OCI-LY7 (cell line): Measurements from ENCODE around the gene GGA3. TPM values are rescaled to one million over a fixed set of nuclear protein-coding genes. Genes with fewer than 3 reads are reported as not detected.
A peak's percentile ranks its signal among the peaks of the same experiment; 100 is the strongest.

ENCODE experiments used
- BruUV-seq: library from RNA; stranded (reverse); fragments of 400-500 nt; replicated peaks from 2 replicates; lab custom pipeline; 2021; lab: Mats Ljungman, UMichigan
- CTCF ChIA-PET: fragments of 300-600 bp; sonication (Branson Sonifier 250); formaldehyde crosslinking; loops from one replicate; lab custom pipeline; 2022; ENCODE audit warnings: antibody characterized with exemption; ENCODE audit not compliant: unreplicated experiment; lab: Charles Lee
- POLR2A ChIA-PET: fragments of 300-600 bp; sonication (Branson Sonifier 250); formaldehyde crosslinking; loops from one replicate; lab custom pipeline; 2022; ENCODE audit warnings: antibody characterized with exemption; lab: Charles Lee
- DNase-seq: peaks from one replicate; pipeline ENCODE4 v3.0.0-alpha.2; 2015; ENCODE audit warnings: low spot score
- H2AFZ ChIP-seq: fragments of 200-600 bp; sonication (generic), shearing (Covaris generic); 2 replicates; pipeline ENCODE4 v1.6.1; 2014; ENCODE audit warnings: mild to moderate bottlenecking, antibody characterized with exemption, low read length, moderate library complexity
- H3K27ac ChIP-seq: fragments of 200-600 bp; sonication (generic); 2 replicates; pipeline ENCODE4 v1.5.1; 2014; ENCODE audit warnings: mixed run types, low read depth, mild to moderate bottlenecking, moderate library complexity, low read length, inconsistent platforms; ENCODE audit not compliant: poor library complexity, severe bottlenecking
- H3K36me3 ChIP-seq: fragments of 200-600 bp; sonication (generic); 2 replicates; pipeline ENCODE4 v1.6.1; 2014; ENCODE audit warnings: mild to moderate bottlenecking, antibody characterized with exemption, low read length, moderate library complexity, mixed read lengths; ENCODE audit not compliant: insufficient read depth
- H3K4me1 ChIP-seq: fragments of 200-600 bp; sonication (generic); 2 replicates; pipeline ENCODE4 v1.5.1; 2014; ENCODE audit warnings: mild to moderate bottlenecking, low read length; ENCODE audit not compliant: insufficient read depth, poor library complexity, severe bottlenecking
- H3K4me2 ChIP-seq: fragments of 200-600 bp; sonication (generic); 2 replicates; pipeline ENCODE4 v1.6.1; 2014; ENCODE audit warnings: mild to moderate bottlenecking, low read length
- H3K4me3 ChIP-seq: fragments of 200-600 bp; sonication (generic); 2 replicates; pipeline ENCODE4 v1.5.1; 2014; ENCODE audit warnings: mild to moderate bottlenecking, low read depth, low read length; ENCODE audit not compliant: poor library complexity, severe bottlenecking
- H3K79me2 ChIP-seq: fragments of 200-600 bp; sonication (generic); 2 replicates; pipeline ENCODE4 v1.6.1; 2016; ENCODE audit warnings: low read depth, mild to moderate bottlenecking, low read length, moderate library complexity, mixed read lengths; ENCODE audit not compliant: insufficient read depth
- H3K9me2 ChIP-seq: fragments of 200-600 bp; sonication (generic); 2 replicates; pipeline ENCODE4 v1.6.1; 2016; ENCODE audit warnings: mild to moderate bottlenecking, low read length, mixed read lengths; ENCODE audit not compliant: insufficient read depth
- H3K9me3 ChIP-seq: fragments of 200-600 bp; sonication (generic); 2 replicates; pipeline ENCODE4 v1.6.1; 2014; ENCODE audit warnings: mild to moderate bottlenecking, mixed run types, low read length, mixed read lengths
- H4K20me1 ChIP-seq: fragments of 200-600 bp; sonication (generic); 2 replicates; pipeline ENCODE4 v1.6.1; 2014; ENCODE audit warnings: mild to moderate bottlenecking, antibody characterized with exemption, low read length, moderate library complexity, mixed read lengths; ENCODE audit not compliant: insufficient read depth
- EZH2phosphoT487 ChIP-seq: fragments of 200-600 bp; sonication (generic); IDR thresholded peaks from 2 replicates; pipeline ENCODE4 v1.6.1; 2018; ENCODE audit warnings: low read depth, borderline replicate concordance, mild to moderate bottlenecking, mixed run types, antibody characterized with exemption, low read length, moderate library complexity, mixed read lengths
- intact Hi-C: fragments of 100-400 bp; cut with micrococcal nuclease; formaldehyde crosslinking; loops from one replicate; pipeline ENCODE4 v1.10.0; 2022; ENCODE audit not compliant: unreplicated experiment
- total RNA-seq, 2 experiments: library from RNA; depleted of rRNA in 1 of 2; stranded (reverse); fragments of >200 nt in 1 of 2; shearing (Covaris generic) in 1 of 2; gene quantifications; 2 replicates each; pipeline ENCODE4 v1.2.3, GENCODE V29; 2014 to 2022
- TF ChIP-seq, protein P1 (sequence below): fragments of 200-600 bp; sonication (generic); conservative IDR thresholded peaks from 2 replicates; pipeline ENCODE4 v1.5.1; 2014; ENCODE audit warnings: mild to moderate bottlenecking, antibody characterized with exemption, low read length, moderate library complexity, mixed read lengths

Gene GGA3
- total RNA-seq, 2 experiments from 2014 or later: 77.6 to 106 TPM

DNA sequence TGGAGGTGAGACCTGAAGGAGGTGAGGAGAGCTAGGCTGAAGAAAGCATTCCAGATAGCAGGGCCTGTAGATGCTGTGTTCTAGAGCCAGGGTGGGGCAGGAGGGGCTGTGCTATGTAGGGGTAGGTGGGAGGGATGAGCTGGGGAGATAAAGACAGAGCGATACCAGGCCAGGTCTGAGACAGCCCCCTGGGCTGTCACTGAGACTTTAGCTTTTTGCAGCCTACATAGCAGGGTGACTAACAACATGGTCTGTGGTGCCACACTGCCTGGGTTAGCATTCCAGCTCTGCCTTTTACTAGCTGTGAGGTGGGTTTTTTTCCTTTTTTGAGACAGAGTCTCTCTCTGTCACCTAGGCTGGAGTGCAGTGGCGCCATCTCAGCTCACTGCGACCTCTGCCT is 41.6 kb downstream of the GGA3 start:
- POLR2A ChIA-PET: interaction anchor here (0.8 kb wide), 1 partner anchor 10 kb away, joined by 4 read pairs; no protein-coding TSS in a partner anchor
- no peaks in the 10 kb centered on the region for H3K79me2 ChIP-seq
- H3K4me2 ChIP-seq: no peak overlapping the region
- H3K4me1 ChIP-seq: no peaks in the 10 kb centered on the region
- H2AFZ ChIP-seq: no peak overlapping the region
- CTCF ChIA-PET: no interaction called here
- TF ChIP-seq, protein P1, sequence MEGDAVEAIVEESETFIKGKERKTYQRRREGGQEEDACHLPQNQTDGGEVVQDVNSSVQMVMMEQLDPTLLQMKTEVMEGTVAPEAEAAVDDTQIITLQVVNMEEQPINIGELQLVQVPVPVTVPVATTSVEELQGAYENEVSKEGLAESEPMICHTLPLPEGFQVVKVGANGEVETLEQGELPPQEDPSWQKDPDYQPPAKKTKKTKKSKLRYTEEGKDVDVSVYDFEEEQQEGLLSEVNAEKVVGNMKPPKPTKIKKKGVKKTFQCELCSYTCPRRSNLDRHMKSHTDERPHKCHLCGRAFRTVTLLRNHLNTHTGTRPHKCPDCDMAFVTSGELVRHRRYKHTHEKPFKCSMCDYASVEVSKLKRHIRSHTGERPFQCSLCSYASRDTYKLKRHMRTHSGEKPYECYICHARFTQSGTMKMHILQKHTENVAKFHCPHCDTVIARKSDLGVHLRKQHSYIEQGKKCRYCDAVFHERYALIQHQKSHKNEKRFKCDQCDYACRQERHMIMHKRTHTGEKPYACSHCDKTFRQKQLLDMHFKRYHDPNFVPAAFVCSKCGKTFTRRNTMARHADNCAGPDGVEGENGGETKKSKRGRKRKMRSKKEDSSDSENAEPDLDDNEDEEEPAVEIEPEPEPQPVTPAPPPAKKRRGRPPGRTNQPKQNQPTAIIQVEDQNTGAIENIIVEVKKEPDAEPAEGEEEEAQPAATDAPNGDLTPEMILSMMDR: no peak
- TF ChIP-seq EZH2phosphoT487: no peak
- DNase-seq: no peak
- H3K9me3 ChIP-seq: no peaks in the 10 kb centered on the region
- H4K20me1 ChIP-seq: no peaks in the 10 kb centered on the region
- no peak overlapping the region for H3K27ac ChIP-seq
- BruUV-seq: no TSS peak
- intact Hi-C loops: no loop called here
- H3K4me3 ChIP-seq: no peak overlapping the region
- peaks cover 96% of the 10 kb centered on the region for H3K36me3 ChIP-seq
- H3K9me2 ChIP-seq: no peaks in the 10 kb centered on the region

DNA sequence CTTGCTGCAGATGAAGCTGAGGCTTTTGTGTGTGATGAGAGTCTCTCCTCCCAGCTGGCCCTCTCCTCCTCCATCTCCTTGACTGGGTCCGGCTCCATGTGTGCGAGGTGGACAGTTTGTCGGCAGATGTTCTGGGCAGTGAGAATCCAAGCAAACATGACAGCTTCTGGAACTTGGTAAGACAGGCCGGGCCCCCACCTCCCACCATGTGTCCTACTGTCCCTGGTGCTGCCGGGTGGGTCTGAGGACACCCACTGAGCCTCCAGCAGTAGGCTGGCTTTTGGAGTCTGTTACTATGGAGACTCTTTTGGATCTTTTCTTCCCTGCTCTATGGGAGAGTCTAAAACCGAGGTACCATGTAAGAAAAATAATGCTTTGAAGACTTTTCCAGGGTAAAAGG is 43.3 kb downstream of the GGA3 start:
- no peak overlapping the region for H3K27ac ChIP-seq
- TF ChIP-seq, protein P1: no peak
- no peak for TF ChIP-seq EZH2phosphoT487
- no peak overlapping the region for H3K4me3 ChIP-seq
- POLR2A ChIA-PET: interaction anchor here (0.7 to 1.2 kb wide), 3 partner anchors 9 to 78 kb away, joined by 3 read pairs; no protein-coding TSS in a partner anchor
- no peak overlapping the region for H3K4me2 ChIP-seq
- intact Hi-C loops: no loop called here
- no peaks in the 10 kb centered on the region for H3K4me1 ChIP-seq
- H2AFZ ChIP-seq: no peak overlapping the region
- H3K9me3 ChIP-seq: no peaks in the 10 kb centered on the region
- DNase-seq: no peak
- peaks cover 95% of the 10 kb centered on the region for H3K36me3 ChIP-seq
- H3K9me2 ChIP-seq: no peaks in the 10 kb centered on the region
- no TSS peak for BruUV-seq
- CTCF ChIA-PET: no interaction called here
- no peaks in the 10 kb centered on the region for H3K79me2 ChIP-seq
- no peaks in the 10 kb centered on the region for H4K20me1 ChIP-seq

DNA sequence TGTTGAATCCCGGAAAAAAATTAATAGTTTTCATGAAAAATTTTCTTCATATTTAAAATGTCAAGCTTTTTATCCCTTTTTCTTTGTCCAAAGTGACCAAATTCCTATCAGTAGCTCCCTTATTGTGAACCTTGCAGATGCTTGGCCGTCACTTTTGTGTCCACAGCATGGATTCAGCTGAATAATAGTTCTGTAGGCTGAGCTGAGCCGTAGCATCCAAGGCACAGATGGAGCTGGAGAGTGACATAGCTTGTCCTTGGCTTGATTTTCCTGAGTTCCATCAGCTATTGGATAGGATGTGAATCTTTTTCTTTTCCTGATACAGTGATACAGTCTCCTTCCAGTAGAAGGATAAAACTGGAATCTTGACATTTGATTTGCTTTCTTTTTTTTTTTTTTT is 52.3 kb downstream of the GGA3 start:
- Histone ChIP-seq H2AFZ (no peak overlapping the region), H3K79me2 (peaks cover 55% of the 10 kb centered on the region), H3K36me3 (peaks cover 61% of the 10 kb centered on the region), H4K20me1 (0 out of 2 replicates have a peak, but pooled peaks cover 8% of the 10 kb centered on the region), H3K9me2 (no peaks in the 10 kb centered on the region), H3K4me3 (no peak overlapping the region), H3K4me2 (no peak overlapping the region), H3K27ac (no peak overlapping the region), H3K4me1 (peaks cover 18% of the 10 kb centered on the region), H3K9me3 (no peaks in the 10 kb centered on the region)
- no peak for DNase-seq
- POLR2A ChIA-PET: interaction anchor here (0.5 to 1.0 kb wide), 9 partner anchors 9 to 589 kb away, joined by 3 to 6 read pairs (median 3); no protein-coding TSS in a partner anchor
- TF ChIP-seq EZH2phosphoT487: no peak
- TF ChIP-seq, protein P1: no peak
- BruUV-seq: TSS peak; percentile 3
- intact Hi-C loops: loop anchor here (5.0 kb wide), 1 partner anchor 33 kb away; no protein-coding TSS in a partner anchor
- CTCF ChIA-PET: no interaction called here
